HCT116 (cell line): ENCODE results near the gene ZDHHC1. TPM values are rescaled to one million over a fixed set of nuclear protein-coding genes. Genes with fewer than 3 reads are reported as not detected.

Source experiments
- ATAC-seq: fragments of 200-7000 bp; cut with Tn5 transposase; 2 replicates; pipeline ENCODE4 v1.9.1; 2020; ENCODE audit warnings: mild to moderate bottlenecking, moderate library complexity
- BruUV-seq: library from RNA; stranded (reverse); fragments of 400-500 nt; replicated peaks from 2 replicates; lab custom pipeline; 2021; lab: Mats Ljungman, UMichigan
- CTCF ChIA-PET: fragments of 300-600 bp; sonication (Branson Sonifier 250); formaldehyde crosslinking; loops from one replicate; lab custom pipeline; 2021; ENCODE audit warnings: antibody characterized with exemption; lab: Charles Lee
- POLR2A ChIA-PET: fragments of 300-600, 350-600 bp; sonication (Branson Sonifier 250); formaldehyde crosslinking; loops from one replicate; lab custom pipeline; 2021; ENCODE audit warnings: antibody characterized with exemption; lab: Charles Lee
- RAD21 ChIA-PET, 2 experiments: fragments of 300-600 bp; sonication (Branson Sonifier 250); formaldehyde crosslinking; loops; one replicate each; lab custom pipeline; 2023; ENCODE audit warnings: low total read pairs in 2 of 2; ENCODE audit not compliant: uncharacterized antibody in 2 of 2, unreplicated experiment in 2 of 2, low non-redundant PET in 1 of 2; lab: Charles Lee
- DNase-seq: peaks from one replicate; pipeline ENCODE4 v3.0.0-alpha.2; 2010; ENCODE audit warnings: low read depth, low spot score
- H2AFZ ChIP-seq: fragments of 200-600 bp; shearing (Covaris generic), sonication (generic); 2 replicates; pipeline ENCODE4 v1.6.1; 2017; ENCODE audit warnings: low read depth, mixed run types, mixed read lengths, antibody characterized with exemption, low read length; ENCODE audit not compliant: poor library complexity, severe bottlenecking
- H3K27ac ChIP-seq: 2 replicates; pipeline ENCODE4 v1.5.1; 2012; ENCODE audit warnings: low read depth, low read length
- H3K27me3 ChIP-seq: fragments of 200-600 bp; sonication (generic); 2 replicates; pipeline ENCODE4 v1.6.1; 2016; ENCODE audit warnings: mixed run types, low read length, mixed read lengths; ENCODE audit not compliant: insufficient read depth
- H3K36me3 ChIP-seq, 2 experiments: fragments of 200-500 bp in 1 of 2; fragments of 200-600 bp in 1 of 2; sonication (Bioruptor generic) in 1 of 2; sonication (generic) in 1 of 2; 2 replicates each; pipeline versions ENCODE4 v1.5.1 to v1.6.1; 2014 to 2016; ENCODE audit warnings: low read length in 2 of 2, inconsistent platforms in 1 of 2, mixed read lengths in 1 of 2, mixed run types in 1 of 2; ENCODE audit not compliant: insufficient read depth in 2 of 2, control insufficient read depth in 1 of 2
- H3K4me1 ChIP-seq, 2 experiments: fragments of 200-600 bp in 1 of 2; sonication (generic) in 1 of 2; 2 replicates each; pipeline versions ENCODE4 v1.5.1 to v1.6.1; 2012 to 2017; ENCODE audit warnings: low read length in 2 of 2, inconsistent platforms in 1 of 2, mild to moderate bottlenecking in 1 of 2, mixed read lengths in 1 of 2, mixed run types in 1 of 2, moderate library complexity in 1 of 2; ENCODE audit not compliant: insufficient read depth in 2 of 2, control insufficient read depth in 1 of 2
- H3K4me2 ChIP-seq: fragments of 200-600 bp; sonication (generic); 2 replicates; pipeline ENCODE4 v1.6.1; 2017; ENCODE audit warnings: mixed run types, low read length, mixed read lengths
- H3K4me3 ChIP-seq, 2 experiments: fragments of 200-600 bp in 1 of 2; sonication (generic) in 1 of 2; replicated peaks in 1 of 2; 2 replicates each; pipeline ENCODE4 v1.5.1; 2011 to 2016; ENCODE audit warnings: low read length in 2 of 2, control low read depth in 1 of 2, low read depth in 1 of 2, mild to moderate bottlenecking in 1 of 2, mixed read lengths in 1 of 2, mixed run types in 1 of 2
- H3K79me2 ChIP-seq: fragments of 200-600 bp; sonication (generic); 2 replicates; pipeline ENCODE4 v1.6.1; 2017; ENCODE audit warnings: mild to moderate bottlenecking, mixed run types, low read length, moderate library complexity, mixed read lengths; ENCODE audit not compliant: insufficient read depth
- H3K9ac ChIP-seq: fragments of 200-600 bp; sonication (generic); 2 replicates; pipeline ENCODE4 v1.6.1; 2016; ENCODE audit warnings: low read length, mixed read lengths
- H3K9me2 ChIP-seq: fragments of 200-600 bp; sonication (generic), shearing (Covaris generic); 2 replicates; pipeline ENCODE4 v1.6.1; 2017; ENCODE audit warnings: mixed run types, mild to moderate bottlenecking, moderate library complexity; ENCODE audit not compliant: insufficient read depth
- H3K9me3 ChIP-seq, 2 experiments: fragments of 200-500 bp in 1 of 2; fragments of 200-600 bp in 1 of 2; sonication (Bioruptor generic) in 1 of 2; sonication (generic) in 1 of 2; 2 replicates each; pipeline ENCODE4 v1.6.1; 2014 to 2017; ENCODE audit warnings: low read length in 2 of 2, mixed read lengths in 2 of 2, inconsistent platforms in 1 of 2, low read depth in 1 of 2, mild to moderate bottlenecking in 1 of 2, mixed run types in 1 of 2, moderate library complexity in 1 of 2; ENCODE audit not compliant: control insufficient read depth in 1 of 2, insufficient read depth in 1 of 2
- H4K20me1 ChIP-seq: fragments of 200-600 bp; sonication (generic), shearing (Covaris generic); 2 replicates; pipeline ENCODE4 v1.6.1; 2017; ENCODE audit warnings: mixed run types, mild to moderate bottlenecking, moderate library complexity; ENCODE audit not compliant: insufficient read depth
- CBX3 ChIP-seq: IDR thresholded peaks from 2 replicates; pipeline ENCODE4 v1.6.1; 2012; ENCODE audit warnings: low read depth
- EGR1 ChIP-seq: IDR thresholded peaks from 2 replicates; pipeline ENCODE4 v1.6.1; 2012; ENCODE audit warnings: low read depth
- ELF1 ChIP-seq: IDR thresholded peaks from 2 replicates; pipeline ENCODE4 v1.6.1; 2012; ENCODE audit warnings: low read depth, borderline replicate concordance
- EZH2 ChIP-seq: fragments of 200-600 bp; sonication (generic); IDR thresholded peaks from 2 replicates; pipeline ENCODE4 v1.6.1; 2017; ENCODE audit warnings: antibody characterized with exemption, mixed run types
- EZH2phosphoT487 ChIP-seq: fragments of 200-600 bp; IDR thresholded peaks from 2 replicates; pipeline ENCODE4 v1.6.1; 2018; ENCODE audit warnings: antibody characterized with exemption, borderline replicate concordance
- FOSL1 ChIP-seq: IDR thresholded peaks from 2 replicates; pipeline ENCODE4 v1.6.1; 2012; ENCODE audit warnings: low read depth
- JUND ChIP-seq: IDR thresholded peaks from 2 replicates; pipeline ENCODE4 v1.6.1; 2012
- POLR2A ChIP-seq: IDR thresholded peaks from 2 replicates; pipeline ENCODE4 v1.7.0; 2011; ENCODE audit warnings: borderline replicate concordance; ENCODE audit not compliant: insufficient read depth, insufficient read length; ENCODE audit errors: extremely low read depth
- RAD21 ChIP-seq: IDR thresholded peaks from 2 replicates; pipeline ENCODE4 v1.6.1; 2012; ENCODE audit warnings: low read depth, mild to moderate bottlenecking
- SIN3A ChIP-seq: IDR thresholded peaks from 2 replicates; pipeline ENCODE4 v1.6.1; 2012; ENCODE audit warnings: low read depth
- SP1 ChIP-seq: IDR thresholded peaks from 2 replicates; pipeline ENCODE4 v1.6.1; 2012; ENCODE audit warnings: low read depth
- SRF ChIP-seq: IDR thresholded peaks from 2 replicates; pipeline ENCODE4 v1.6.1; 2012; ENCODE audit warnings: low read depth
- TCF7L2 ChIP-seq: IDR thresholded peaks from 2 replicates; pipeline ENCODE4 v1.7.0; 2011; ENCODE audit warnings: borderline replicate concordance, inconsistent platforms; ENCODE audit not compliant: insufficient read depth, insufficient read length; ENCODE audit errors: extremely low read depth
- YY1 ChIP-seq: IDR thresholded peaks from 2 replicates; pipeline ENCODE4 v1.6.1; 2011; ENCODE audit warnings: low read length, low read depth, moderate library complexity, mild to moderate bottlenecking; ENCODE audit not compliant: insufficient replicate concordance; ENCODE audit errors: extremely low read depth
- ZFX ChIP-seq: fragments of 450-650 bp; IDR thresholded peaks from 2 replicates; pipeline ENCODE4 v1.6.1; 2017
- ZNF274 ChIP-seq: fragments of 200-500 bp; sonication (Bioruptor generic); IDR thresholded peaks from 2 replicates; pipeline ENCODE4 v1.6.1; 2014; ENCODE audit warnings: mild to moderate bottlenecking, low read depth, low read length, inconsistent platforms
- intact Hi-C: fragments of 100-400 bp; cut with micrococcal nuclease; formaldehyde crosslinking; loops from 2 replicates; pipeline ENCODE4 v1.10.0; 2022
- total RNA-seq: library from RNA; stranded (reverse); gene quantifications from one replicate; pipeline ENCODE4 v1.2.1, GENCODE V29; 2021; ENCODE audit not compliant: unreplicated experiment
- TF ChIP-seq, protein P1 (sequence below): IDR thresholded peaks from 2 replicates; pipeline ENCODE4 v1.6.1; 2012; ENCODE audit warnings: low read depth
- TF ChIP-seq, protein P2 (sequence below): IDR thresholded peaks from 2 replicates; pipeline ENCODE4 v1.6.1; 2011; ENCODE audit warnings: mild to moderate bottlenecking, low read length, moderate library complexity; ENCODE audit not compliant: insufficient replicate concordance; ENCODE audit errors: extremely low read depth
- TF ChIP-seq, protein P3 (sequence below), 3 experiments: fragments of 200-600 bp in 1 of 3; sonication (generic) in 1 of 3; IDR thresholded peaks in 2 of 3; conservative IDR thresholded peaks in 1 of 3; 2 replicates each; pipeline ENCODE4 v1.5.1; 2012 to 2017; ENCODE audit warnings: low read depth in 2 of 3, low read length in 2 of 3, antibody characterized with exemption in 1 of 3, borderline replicate concordance in 1 of 3, control low read depth in 1 of 3, mild to moderate bottlenecking in 1 of 3, mixed read lengths in 1 of 3, mixed run types in 1 of 3, moderate library complexity in 1 of 3; ENCODE audit not compliant: insufficient read depth in 1 of 3
- TF ChIP-seq, protein P4 (sequence below): IDR thresholded peaks from 2 replicates; pipeline ENCODE4 v1.6.1; 2012

ZDHHC1 gene
- total RNA-seq, 1 experiment from 2014 or later: 9.1 TPM

DNA sequence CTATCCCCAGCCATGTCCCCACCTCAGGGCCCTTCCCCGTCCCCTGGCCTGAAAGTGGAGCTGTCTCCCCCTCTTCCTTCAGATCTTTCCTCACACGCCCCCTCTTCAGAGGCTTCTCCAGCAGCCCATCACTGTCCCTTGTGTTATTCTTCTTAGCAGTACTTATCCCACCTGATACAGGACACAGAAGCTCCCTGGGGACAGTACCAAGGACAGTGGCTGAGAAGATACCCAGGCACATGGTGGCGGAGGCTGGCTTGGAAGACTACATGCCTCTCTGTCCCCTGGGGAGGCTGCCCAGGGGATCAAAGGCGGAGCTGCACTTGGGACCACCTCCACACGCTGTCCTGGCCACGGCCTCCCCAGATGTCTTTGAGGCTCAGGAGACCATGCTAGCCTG is 38.6 kb upstream of the ZDHHC1 start:
- ChIA-PET RAD21 (no interaction called here), CTCF (no interaction called here), POLR2A (no interaction called here)
- ATAC-seq (no peak), DNase-seq (no peak)
- no peak overlapping the region for H3K4me2 ChIP-seq
- H3K27me3 ChIP-seq: no peaks in the 10 kb centered on the region
- H3K4me1 ChIP-seq: no peaks in the 10 kb centered on the region; a peak in 1 of 4 replicates
- H3K79me2 ChIP-seq: no peaks in the 10 kb centered on the region
- intact Hi-C loops: no loop called here
- no peaks in the 10 kb centered on the region for H3K9me2 ChIP-seq
- no peaks in the 10 kb centered on the region for H3K9me3 ChIP-seq
- H2AFZ ChIP-seq: no peak overlapping the region
- H3K4me3 ChIP-seq: no peak overlapping the region
- no peaks in the 10 kb centered on the region for H4K20me1 ChIP-seq
- BruUV-seq: no TSS peak
- H3K9ac ChIP-seq: no peak overlapping the region
- TF ChIP-seq ELF1: no peak
- TF ChIP-seq FOSL1: no peak
- TF ChIP-seq RAD21: no peak
- TF ChIP-seq, protein P1, sequence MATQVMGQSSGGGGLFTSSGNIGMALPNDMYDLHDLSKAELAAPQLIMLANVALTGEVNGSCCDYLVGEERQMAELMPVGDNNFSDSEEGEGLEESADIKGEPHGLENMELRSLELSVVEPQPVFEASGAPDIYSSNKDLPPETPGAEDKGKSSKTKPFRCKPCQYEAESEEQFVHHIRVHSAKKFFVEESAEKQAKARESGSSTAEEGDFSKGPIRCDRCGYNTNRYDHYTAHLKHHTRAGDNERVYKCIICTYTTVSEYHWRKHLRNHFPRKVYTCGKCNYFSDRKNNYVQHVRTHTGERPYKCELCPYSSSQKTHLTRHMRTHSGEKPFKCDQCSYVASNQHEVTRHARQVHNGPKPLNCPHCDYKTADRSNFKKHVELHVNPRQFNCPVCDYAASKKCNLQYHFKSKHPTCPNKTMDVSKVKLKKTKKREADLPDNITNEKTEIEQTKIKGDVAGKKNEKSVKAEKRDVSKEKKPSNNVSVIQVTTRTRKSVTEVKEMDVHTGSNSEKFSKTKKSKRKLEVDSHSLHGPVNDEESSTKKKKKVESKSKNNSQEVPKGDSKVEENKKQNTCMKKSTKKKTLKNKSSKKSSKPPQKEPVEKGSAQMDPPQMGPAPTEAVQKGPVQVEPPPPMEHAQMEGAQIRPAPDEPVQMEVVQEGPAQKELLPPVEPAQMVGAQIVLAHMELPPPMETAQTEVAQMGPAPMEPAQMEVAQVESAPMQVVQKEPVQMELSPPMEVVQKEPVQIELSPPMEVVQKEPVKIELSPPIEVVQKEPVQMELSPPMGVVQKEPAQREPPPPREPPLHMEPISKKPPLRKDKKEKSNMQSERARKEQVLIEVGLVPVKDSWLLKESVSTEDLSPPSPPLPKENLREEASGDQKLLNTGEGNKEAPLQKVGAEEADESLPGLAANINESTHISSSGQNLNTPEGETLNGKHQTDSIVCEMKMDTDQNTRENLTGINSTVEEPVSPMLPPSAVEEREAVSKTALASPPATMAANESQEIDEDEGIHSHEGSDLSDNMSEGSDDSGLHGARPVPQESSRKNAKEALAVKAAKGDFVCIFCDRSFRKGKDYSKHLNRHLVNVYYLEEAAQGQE: no peak
- no peak for TF ChIP-seq ZFX
- TF ChIP-seq EZH2phosphoT487: no peak
- TF ChIP-seq, protein P2, sequence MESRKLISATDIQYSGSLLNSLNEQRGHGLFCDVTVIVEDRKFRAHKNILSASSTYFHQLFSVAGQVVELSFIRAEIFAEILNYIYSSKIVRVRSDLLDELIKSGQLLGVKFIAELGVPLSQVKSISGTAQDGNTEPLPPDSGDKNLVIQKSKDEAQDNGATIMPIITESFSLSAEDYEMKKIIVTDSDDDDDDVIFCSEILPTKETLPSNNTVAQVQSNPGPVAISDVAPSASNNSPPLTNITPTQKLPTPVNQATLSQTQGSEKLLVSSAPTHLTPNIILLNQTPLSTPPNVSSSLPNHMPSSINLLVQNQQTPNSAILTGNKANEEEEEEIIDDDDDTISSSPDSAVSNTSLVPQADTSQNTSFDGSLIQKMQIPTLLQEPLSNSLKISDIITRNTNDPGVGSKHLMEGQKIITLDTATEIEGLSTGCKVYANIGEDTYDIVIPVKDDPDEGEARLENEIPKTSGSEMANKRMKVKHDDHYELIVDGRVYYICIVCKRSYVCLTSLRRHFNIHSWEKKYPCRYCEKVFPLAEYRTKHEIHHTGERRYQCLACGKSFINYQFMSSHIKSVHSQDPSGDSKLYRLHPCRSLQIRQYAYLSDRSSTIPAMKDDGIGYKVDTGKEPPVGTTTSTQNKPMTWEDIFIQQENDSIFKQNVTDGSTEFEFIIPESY: no peak
- no peak for TF ChIP-seq SP1
- no peak for TF ChIP-seq JUND
- TF ChIP-seq SRF: no peak
- no peak for TF ChIP-seq ZNF274
- TF ChIP-seq CBX3: no peak
- no peak for TF ChIP-seq EZH2
- TF ChIP-seq, protein P3, sequence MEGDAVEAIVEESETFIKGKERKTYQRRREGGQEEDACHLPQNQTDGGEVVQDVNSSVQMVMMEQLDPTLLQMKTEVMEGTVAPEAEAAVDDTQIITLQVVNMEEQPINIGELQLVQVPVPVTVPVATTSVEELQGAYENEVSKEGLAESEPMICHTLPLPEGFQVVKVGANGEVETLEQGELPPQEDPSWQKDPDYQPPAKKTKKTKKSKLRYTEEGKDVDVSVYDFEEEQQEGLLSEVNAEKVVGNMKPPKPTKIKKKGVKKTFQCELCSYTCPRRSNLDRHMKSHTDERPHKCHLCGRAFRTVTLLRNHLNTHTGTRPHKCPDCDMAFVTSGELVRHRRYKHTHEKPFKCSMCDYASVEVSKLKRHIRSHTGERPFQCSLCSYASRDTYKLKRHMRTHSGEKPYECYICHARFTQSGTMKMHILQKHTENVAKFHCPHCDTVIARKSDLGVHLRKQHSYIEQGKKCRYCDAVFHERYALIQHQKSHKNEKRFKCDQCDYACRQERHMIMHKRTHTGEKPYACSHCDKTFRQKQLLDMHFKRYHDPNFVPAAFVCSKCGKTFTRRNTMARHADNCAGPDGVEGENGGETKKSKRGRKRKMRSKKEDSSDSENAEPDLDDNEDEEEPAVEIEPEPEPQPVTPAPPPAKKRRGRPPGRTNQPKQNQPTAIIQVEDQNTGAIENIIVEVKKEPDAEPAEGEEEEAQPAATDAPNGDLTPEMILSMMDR (IDR thresholded peaks at IDR 0.05 in 2 of 3, conservative IDR thresholded peaks at IDR 0.05 in 1 of 3; ENCODE audit: borderline replicate concordance in 1 of 3, insufficient read depth in 1 of 3, low read depth in 2 of 3, low read length in 2 of 3): no peak
- TF ChIP-seq, protein P4, sequence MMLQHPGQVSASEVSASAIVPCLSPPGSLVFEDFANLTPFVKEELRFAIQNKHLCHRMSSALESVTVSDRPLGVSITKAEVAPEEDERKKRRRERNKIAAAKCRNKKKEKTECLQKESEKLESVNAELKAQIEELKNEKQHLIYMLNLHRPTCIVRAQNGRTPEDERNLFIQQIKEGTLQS: no peak
- TF ChIP-seq EGR1: no peak
- TF ChIP-seq POLR2A: no peak
- no peak for TF ChIP-seq SIN3A
- TF ChIP-seq YY1: no peak
- TF ChIP-seq TCF7L2: no peak
- no peaks in the 10 kb centered on the region for H3K36me3 ChIP-seq
- H3K27ac ChIP-seq: no peak overlapping the region
